HG03139 (cell line): ENCODE data around the gene MICALL2.

ENCODE experiments used
- ATAC-seq: cut with Tn5 transposase; IDR thresholded peaks from one replicate; pipeline ENCODE4 v1.9.1; 2021; ENCODE audit not compliant: unreplicated experiment

The MICALL2 gene

DNA sequence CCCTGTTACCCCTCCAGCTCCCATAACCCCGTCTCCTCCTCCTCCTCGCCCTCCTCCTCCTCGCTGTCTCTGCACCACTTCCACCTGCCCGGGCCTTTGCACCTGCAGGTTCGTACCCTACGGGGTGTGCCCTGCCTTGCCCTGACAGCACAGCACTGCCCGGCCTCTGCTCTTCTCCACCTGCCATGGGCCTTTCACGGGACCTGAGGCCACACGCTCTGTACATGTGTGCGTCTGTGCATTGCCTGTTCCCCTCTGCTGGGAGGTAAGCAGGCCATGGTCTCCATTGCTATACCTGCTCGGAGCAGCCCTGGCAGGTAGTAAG lies 40.0 kb downstream of the MICALL2 start:
- no peak for ATAC-seq

DNA sequence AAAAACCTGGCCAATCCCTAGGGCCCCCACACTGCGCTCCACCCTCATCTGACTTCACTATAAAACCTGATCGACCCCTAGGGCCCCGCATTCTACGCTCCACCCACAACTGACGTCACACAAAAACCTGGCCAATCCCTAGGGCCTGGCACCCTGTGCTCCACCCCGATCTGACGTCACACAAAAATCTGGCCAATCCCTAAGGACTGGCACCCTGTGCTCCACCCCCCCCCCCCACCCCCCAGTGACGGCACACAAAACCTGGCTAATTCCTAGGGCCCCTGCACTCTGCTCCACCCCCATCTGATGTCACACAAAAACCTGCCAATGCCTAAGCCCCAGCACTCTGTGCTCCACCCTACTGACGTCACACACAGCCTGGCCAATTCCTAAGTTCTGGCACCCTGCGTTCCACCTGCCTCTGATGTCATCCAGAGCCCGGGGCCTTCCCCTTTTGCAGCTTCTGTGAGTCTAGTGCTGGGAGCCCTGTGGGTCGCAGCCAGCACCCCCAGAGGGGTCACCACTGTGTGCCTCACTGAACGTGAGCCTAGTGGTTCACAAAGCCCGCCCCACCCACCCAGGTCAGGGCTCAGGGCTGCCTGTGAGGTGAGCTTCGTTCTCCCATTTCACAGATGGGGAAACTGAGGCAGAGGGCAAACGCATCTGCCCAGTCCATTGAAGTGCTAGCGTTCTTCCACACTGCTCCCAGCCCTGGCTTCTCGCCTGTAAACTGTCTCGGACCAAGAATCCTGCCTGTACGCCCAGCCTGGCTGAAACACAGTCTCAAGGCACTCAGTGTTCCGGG lies 40.6 kb downstream of the MICALL2 start:
- ATAC-seq: no peak

DNA sequence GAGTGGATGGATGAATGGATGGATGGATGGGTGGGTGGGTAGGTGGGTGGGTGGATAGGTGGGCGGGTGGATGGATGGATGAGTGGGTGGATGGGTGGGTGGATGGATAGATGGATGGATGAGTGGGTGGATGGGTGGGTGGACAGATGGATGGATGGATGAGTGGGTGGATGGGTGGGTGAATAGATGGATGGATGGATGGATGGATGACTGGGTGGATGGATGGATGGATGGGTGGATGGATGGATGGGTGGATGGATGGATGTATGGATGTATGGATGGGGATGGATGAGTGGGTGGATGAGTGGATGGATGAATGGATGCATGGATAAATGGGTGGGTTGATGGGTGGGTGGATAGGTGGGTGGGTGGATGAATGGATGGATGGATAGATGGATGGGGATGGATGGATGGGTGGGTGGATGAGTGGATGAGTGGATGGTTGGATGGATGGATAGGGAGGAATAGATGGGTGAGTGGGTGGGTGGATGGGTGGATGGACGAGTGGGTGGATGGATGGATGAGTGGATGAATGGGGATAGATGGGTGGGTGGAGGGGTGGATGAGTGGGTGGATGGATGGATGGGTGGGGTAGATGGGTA lies 43.8 kb downstream of the MICALL2 start:
- no peak for ATAC-seq

DNA sequence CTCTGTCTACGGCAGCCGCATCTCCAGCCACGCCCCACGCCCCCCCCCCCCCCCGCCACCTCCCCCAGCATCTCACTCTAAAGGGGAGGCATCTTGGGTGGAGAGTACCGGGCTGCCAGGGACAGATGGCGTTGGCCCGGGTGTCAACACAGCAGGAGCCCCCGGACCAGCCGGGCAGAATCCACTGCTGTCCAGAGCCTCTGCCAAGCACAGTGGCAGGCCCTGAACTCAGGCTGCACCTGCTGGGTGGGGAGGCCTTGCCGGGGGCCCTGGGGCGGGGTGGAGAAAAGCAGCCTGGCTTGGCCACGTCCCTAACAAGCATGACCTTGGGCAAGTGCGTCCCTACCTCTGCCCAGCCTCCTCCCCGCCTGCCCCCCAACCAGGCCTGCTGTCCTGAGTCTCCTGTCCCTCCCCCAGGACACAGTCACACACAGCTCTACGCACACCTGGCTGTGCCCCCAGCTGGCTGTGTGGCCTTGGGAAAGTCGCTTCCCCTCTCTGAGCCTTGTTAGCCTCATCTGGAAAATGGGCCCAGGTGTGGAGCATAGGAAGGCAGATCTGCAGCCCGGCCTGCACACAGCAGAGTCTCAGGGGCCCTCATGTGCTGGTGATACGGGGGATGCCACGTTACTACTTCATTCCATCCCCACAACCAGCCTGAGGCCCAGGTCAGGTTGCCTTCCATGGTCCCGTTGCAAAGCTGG lies 45.2 kb downstream of the MICALL2 start:
- ATAC-seq: no peak

DNA sequence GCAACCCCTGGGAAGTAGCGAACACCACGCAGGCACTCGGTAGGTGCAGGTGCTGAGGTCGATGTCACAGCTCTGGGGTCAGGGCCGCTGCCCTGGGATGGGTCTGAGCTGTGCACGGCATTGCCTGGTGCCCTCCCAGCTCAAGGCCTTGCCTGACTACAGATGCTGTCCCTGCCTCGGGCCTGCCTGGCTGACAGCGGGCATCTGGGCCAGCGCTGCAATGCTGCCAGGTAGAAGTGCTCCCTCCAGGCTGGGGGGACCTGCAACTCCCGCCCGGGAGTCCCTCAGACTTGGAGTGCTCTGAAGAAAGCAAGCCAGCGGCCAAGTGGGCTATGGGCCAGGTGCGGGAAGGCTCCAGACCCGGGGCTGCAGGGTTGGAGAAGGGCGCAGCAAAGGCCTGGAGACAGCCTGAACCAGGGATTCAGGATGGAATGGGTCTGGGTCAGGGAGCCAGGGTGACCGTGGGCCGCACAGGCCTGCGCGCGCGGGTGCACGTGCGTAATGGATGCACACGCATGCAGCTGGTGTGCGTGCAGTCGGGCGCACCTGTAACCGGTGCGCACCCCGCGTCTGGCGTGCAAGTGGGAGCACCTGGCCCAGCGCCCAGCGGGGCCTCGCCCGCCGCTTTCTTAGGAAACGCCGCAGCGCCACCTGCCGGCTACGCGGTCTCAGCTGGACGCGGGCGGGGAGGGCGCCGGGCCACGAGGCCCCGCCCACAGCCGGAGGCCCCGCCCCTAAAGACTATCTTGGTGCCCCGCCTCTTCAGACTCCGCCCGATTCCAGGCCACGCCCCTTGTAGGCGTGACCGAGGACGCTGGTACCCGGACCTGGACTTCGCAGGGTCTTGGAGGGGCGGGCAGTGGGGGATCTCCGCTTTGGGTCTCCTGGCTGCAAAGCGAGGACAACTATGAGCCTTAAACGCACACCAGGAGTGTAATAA lies 46.7 kb downstream of the MICALL2 start:
- peak; percentile 52 for ATAC-seq

DNA sequence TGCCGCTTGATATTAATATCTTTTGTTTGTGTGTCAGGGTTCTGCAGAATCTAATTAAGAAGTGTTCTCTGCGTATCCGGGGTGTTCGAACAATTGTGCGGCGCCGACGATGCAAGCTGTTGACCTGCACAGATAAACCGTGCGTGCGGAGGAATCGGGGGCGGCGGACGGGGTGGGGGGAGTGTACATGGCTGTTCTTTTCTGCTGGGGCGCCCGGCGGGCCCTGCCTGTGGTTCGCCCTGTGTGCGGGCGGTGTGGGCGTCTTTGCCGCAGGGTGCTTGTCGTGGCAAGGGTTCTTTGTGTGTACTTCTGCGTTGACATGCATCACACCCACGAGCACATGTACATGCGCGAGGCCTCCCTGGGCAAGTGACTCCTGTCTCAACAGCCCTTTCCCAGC lies 47.9 kb downstream of the MICALL2 start:
- no peak for ATAC-seq

DNA sequence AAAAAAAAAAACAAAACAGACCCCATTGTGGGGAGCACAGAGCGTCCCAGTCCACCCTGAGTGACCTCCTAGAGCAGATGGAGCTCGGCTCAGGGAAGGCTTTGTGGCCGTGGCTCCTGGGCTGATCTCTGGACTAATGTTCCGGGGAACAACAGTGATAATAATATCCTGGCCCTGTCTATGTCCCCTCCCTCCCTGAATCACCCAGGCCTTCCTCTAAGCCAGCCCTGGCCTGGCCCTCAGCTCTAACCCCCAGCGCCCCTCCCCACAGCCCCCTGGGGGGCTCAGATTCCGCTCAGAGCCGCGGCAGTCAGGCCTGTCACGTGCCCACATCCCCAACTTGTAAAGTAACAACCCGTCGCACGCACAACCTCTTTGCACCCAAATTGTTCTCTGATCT lies 48.3 kb downstream of the MICALL2 start:
- no peak for ATAC-seq

DNA sequence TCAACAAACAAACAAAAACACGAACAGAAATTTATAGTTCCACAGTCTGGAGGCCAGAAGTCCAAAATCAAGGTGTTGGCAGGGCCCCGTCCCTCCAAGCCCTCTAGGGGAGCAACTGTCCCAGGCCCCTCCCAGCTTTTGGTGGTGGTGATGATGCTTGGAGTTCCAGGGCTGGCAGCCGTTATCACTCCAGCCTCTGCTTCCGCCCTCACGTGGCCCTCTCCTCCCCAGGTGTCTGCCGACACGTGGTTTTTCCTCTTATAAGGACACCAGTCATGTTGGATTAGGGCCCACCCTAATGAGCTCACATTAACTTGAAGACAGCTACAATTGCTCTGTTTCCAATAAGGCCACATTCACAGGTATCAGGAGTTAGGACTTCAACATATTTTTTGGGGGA lies 49.7 kb downstream of the MICALL2 start:
- no peak for ATAC-seq

DNA sequence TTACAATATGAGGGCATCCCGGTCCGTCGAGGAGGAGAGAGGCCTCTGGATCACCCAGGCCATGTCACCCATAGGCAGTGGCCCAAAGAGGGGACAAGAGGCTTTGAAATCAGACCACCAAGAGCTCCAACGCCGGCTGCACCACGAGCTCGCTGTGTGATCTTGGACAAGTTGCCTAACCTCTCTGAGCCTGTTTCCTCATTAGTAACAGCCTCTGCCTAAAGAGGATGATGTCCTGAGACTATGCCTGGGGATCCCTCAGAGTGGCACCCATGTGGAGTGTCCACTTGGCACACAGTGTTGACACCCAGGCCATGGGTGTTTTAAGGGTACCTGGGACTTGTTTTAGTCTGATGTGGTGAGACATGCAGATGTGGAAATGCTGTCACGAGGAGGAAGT lies 50.8 kb downstream of the MICALL2 start:
- no peak for ATAC-seq

DNA sequence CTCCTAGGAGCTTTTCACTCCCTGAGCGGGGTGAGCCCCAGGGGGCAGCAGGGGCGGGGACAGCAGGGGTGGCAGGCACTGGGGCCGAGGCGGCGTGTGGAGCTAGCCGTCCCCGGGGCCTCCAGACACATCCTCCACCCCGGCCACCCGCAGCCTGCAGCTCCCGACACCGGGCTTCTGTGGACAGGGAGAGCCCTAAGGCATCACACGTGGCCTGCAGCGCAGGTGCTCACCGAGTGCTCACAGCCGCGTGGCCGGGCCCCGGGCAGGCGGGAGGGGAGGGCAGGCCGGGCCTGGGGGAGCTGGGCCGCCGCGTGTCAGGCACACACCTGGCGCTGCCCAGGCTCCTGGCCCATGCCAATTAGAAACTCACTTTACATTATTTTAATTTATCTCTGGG lies 51.4 kb downstream of the MICALL2 start:
- no peak for ATAC-seq

DNA sequence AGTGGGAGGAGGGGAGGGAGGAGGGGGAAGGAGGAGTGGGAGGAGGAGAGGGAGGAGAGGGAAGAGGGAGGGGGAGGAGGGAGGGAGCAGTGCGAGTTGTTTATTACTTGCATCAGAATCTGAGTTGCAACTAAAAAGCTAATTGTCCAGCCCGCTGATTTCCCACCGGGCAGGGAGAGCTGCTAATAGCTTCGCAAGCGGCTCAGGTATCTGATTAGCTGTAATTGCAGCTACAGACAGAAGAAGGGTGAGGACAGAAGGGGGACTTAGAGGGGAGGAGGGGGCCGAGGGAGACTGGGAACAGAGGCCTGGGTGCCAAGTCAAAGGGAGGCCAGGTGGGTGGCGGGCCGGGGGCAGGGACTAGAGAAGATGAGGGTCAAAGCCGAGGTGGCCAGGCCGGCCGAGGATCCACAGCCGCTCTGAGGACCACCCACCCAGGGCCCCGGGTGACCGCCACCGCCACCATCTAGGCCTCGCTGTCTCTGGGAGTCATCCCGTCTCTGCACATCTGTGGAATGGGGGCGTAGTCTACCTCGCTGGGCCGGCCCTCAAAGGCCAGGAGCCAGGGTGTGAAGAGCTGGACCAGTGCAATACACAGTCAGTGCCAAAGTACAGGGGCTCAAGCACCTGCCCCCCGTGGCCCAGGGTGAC lies 54.2 kb downstream of the MICALL2 start:
- ATAC-seq: no peak

DNA sequence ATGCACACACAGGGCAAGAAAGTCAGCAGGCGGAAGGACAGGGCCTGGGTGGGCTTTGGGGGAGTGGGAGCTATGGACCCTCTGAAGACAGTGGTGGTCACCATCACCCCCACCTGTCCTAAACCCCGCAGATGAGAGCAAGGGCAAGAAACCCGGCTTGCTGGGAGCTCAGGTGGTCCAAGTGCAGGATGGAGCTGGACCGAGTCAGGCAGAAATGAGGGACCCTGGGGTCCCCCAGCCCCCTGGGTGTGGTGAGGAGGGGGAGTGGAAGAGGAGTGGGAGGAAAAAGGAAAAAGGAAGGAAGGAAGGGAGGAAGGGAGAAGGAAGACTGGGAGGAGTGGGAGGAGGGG lies 54.8 kb downstream of the MICALL2 start:
- ATAC-seq: no peak

DNA sequence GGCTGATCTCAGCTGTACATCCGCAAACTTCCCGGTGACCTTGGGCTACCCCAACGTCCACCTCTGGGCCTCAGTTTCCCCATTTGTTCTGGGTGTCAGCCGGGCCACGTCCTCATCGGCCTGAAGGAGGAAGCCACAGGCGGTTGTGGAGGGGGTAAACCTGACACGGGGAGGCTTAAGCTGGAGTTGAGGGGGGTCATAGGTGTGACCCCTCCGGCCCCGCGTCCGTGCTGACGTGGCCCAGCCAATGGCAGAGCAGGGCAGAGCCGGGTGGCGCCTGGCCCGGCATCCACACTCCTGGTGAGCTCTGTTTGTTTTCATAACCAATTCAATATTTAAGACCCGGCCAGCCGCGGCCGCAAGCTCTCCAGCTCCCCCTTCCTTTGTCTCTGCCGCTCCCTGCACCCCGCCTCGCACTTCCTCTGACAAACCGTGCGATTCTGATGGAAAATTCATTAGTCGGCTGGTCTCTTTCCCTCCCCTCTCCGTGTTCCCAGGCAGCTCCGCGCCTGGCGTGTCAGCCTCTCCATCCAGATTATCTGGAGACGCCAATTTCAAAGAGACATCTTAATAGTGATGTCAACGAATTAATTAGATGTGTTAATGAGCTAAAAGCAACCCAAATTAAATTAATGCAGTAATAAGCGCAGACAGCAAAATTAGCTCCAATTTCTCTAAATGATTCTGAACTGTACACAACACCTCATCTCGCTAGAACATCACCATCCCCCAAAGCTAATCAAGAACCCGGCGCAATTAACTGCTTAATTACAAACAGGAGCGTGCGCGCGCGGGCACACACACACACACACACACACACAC lies 55.4 kb downstream of the MICALL2 start:
- no peak for ATAC-seq

DNA sequence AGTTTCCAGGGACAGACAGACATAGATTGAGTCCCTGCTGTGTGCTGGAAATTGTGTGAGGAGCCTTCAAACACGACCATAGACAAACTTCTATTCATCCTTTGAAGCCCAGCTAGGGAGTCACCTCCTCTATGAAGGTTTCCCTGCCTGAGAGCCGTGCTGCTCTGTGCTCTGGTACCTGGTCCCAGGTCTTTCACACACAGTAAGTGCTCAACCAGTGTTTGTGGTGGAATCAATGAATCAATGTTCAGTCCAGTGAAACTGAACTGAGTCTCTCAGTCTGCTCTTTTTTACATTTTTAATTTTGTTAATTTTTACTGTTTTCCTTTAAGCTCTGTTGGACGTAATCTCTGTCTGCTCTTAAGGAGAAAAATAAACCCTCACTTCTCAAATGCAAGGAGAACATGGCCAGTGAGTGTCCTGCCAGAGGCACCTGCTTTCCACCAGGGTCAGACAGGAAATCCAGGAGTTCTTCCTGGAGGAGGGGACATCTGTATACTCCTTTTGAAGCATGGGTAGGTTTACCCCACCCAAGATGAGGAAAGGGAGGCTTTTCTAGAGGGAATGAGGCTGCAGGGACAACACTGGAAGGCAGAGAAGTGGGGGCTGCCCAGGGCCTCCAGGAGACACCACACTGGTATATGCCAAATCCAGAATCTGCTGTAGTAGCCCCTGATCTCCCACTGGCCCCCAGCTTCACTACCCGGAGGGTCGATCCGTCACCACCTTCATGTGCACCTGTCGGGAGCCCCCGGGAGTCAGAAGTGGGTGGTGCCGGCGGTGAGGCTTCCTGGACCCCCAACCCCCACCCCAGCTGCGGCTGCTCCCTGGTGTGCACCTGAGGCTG lies 56.3 kb downstream of the MICALL2 start:
- ATAC-seq: no peak

DNA sequence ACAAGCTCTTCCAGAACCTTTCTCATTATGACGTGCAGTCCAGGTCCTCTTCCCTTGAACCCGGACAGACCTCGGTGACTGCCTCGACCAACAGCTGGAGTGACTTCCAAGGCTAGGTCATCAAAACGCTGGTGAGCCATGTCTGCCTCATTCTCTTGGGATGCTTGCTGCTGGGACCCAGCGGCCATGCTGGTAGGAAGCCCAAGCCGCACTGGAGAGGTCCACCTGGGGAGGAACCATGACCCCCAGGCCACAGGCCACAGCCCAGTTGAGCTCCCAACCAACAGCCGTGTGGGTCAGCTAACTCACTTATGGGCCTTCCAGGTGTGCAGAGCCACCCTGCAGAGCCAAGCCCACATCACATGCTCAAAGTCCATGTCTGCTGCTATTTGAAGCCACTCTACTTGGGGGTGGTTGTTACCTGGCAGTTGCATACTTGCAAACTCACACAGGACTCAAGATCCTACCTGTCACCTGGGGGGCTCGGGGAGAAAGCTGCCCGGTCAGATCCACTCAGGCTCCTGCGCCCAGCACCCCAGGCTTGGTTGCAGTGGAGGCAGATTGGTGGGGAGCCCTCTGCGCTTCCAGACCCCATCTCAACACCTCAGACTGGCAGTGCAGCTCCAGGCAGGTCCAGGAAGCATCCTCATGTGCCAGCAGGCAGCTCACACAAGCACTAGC lies 57.0 kb downstream of the MICALL2 start:
- ATAC-seq: no peak

DNA sequence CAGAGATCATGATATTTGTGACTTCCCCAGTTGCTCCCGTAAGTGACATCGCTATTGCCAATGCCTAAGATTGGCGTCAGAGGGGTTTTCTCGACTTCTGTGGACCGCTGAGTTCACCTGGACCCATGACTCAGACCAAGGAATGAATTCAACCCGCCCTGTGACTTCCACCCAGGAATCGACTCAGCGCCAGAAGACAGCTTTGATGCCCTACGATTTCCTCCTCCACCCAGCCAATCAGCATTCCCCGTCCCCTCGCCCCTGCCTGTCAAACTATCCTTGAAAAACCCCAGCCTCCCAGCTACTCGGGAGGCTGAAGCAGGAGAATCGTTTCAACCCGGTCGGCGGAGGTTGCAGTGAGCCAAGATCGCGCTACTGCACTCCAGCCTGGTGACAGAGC lies 58.3 kb downstream of the MICALL2 start:
- no peak for ATAC-seq

DNA sequence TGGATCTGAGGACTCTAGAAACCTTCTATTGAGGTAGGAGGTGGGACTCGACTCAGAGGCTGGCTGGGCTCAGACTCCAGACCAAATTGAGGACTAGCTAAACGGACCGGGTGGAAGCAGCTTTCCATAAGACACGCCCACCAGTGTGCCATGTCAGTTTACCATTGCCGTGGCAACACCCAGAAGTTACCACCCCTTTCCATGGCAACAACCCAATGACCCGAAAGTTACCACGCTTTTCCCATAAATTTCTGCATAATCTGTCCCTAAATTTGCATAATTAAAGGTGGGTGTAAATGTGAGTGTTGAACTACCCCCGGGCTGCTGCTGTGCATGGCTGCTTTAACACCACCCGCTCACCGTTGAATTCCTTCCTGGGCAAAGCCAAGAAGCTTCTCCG lies 58.9 kb downstream of the MICALL2 start:
- ATAC-seq: no peak

DNA sequence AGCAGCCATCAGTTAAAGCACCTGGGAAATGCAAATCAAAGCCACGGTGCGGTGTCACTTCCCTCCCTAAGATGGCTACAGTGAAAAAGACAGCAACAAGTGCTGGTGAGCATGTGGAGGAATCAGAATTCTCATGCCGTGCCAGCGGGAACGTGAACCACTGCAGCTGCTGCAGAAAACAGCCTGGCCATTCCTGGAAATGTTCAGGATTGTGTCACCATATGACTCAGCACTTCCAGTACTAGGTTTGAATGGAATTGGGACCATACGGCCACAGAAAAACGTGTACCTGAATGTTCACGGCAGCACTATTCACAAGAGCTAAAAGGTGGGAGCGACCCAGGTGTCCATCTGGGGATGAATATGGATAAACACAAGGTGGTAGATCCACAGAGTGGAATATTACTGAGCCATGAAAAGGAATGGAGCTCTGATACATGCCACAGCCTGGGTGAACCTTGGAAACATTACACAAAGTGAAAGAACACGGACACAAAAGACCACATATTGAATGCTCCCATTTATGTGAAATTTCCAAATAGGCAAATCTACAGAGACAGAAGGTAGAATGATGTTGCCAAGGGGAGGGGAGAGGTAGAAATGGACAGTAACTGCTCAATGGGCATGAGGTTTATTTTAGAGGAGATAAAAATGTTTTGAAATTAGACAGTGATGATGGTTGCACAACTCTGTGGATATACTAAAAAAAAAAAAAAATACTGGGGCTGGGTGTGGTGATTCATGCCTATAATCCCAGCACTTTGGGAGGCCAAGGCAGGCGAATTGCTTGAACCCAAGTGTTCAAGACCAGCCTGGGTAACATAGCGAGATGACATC lies 61.6 kb downstream of the MICALL2 start:
- no peak for ATAC-seq
